HEK293 (cell line): ENCODE results near the gene SLC6A6.

ENCODE experiments used
- CTCF ChIA-PET: fragments of 350-600 bp; formaldehyde crosslinking; extraction: SDS; loops from one replicate; lab custom pipeline; 2021; ENCODE audit warnings: antibody characterized with exemption; lab: Yijun Ruan, JAX
- POLR2A ChIA-PET: fragments of 300-600 bp; formaldehyde crosslinking; extraction: SDS; loops from one replicate; lab custom pipeline; 2020; ENCODE audit warnings: antibody characterized with exemption, inconsistent platforms; lab: Yijun Ruan, JAX
- H3K27ac ChIP-seq: fragments of 200-500 bp; sonication (Bioruptor generic); 2 replicates; pipeline ENCODE4 v1.5.1; 2014; ENCODE audit warnings: low read depth, low read length, control low read depth, inconsistent platforms; ENCODE audit errors: extremely low read depth
- H3K36me3 ChIP-seq, 2 experiments: fragments of 200-500 bp in 1 of 2; sonication (Bioruptor generic) in 1 of 2; 1 replicate in 1 of 2; 2 replicates in 1 of 2; pipeline ENCODE4 v1.5.1; 2014 to 2017; ENCODE audit warnings: inconsistent platforms in 2 of 2, low read length in 2 of 2; ENCODE audit not compliant: control insufficient read depth in 2 of 2, insufficient read depth in 1 of 2
- H3K4me1 ChIP-seq: fragments of 200-500 bp; sonication (Bioruptor generic); 2 replicates; pipeline ENCODE4 v1.5.1; 2014; ENCODE audit warnings: mild to moderate bottlenecking, low read length, inconsistent platforms; ENCODE audit not compliant: control insufficient read depth, insufficient read depth
- H3K4me3 ChIP-seq: 2 replicates; pipeline ENCODE4 v1.5.1; 2011; ENCODE audit warnings: low read depth, mild to moderate bottlenecking, control low read depth, low read length, moderate library complexity
- H3K9me3 ChIP-seq: fragments of 200-500 bp; sonication (Bioruptor generic); 2 replicates; pipeline ENCODE4 v1.5.1; 2014; ENCODE audit warnings: low read depth, low read length, inconsistent platforms; ENCODE audit not compliant: control insufficient read depth, insufficient read depth
- CTCF ChIP-seq: fragments of 450-650 bp; formaldehyde crosslinking; IDR thresholded peaks from 2 replicates; pipeline ENCODE4 v1.5.1; 2016; ENCODE audit warnings: missing biosample characterization, missing genetic modification characterization
- GFI1B ChIP-seq: fragments of 450-650 bp; formaldehyde crosslinking; IDR thresholded peaks from 2 replicates; pipeline ENCODE4 v1.5.1; 2016; ENCODE audit warnings: missing biosample characterization, missing genetic modification characterization
- KLF16 ChIP-seq: fragments of 450-650 bp; formaldehyde crosslinking; IDR thresholded peaks from 2 replicates; pipeline ENCODE4 v1.5.1; 2017; ENCODE audit warnings: missing biosample characterization, missing genetic modification characterization
- MZF1 ChIP-seq: fragments of 450-650 bp; formaldehyde crosslinking; IDR thresholded peaks from 2 replicates; pipeline ENCODE4 v1.5.1; 2017; ENCODE audit warnings: missing biosample characterization, missing genetic modification characterization, borderline replicate concordance
- OSR2 ChIP-seq: fragments of 450-650 bp; formaldehyde crosslinking; IDR thresholded peaks from 2 replicates; pipeline ENCODE4 v1.5.1; 2016; ENCODE audit warnings: missing biosample characterization, missing genetic modification characterization
- OVOL3 ChIP-seq: fragments of 450-650 bp; formaldehyde crosslinking; IDR thresholded peaks from 2 replicates; pipeline ENCODE4 v1.5.1; 2016; ENCODE audit warnings: missing biosample characterization, missing genetic modification characterization
- REPIN1 ChIP-seq: fragments of 450-650 bp; formaldehyde crosslinking; IDR thresholded peaks from 2 replicates; pipeline ENCODE4 v1.5.1; 2017; ENCODE audit warnings: missing biosample characterization, missing genetic modification characterization, low read depth
- WT1 ChIP-seq: fragments of 450-650 bp; formaldehyde crosslinking; IDR thresholded peaks from 2 replicates; pipeline ENCODE4 v1.5.1; 2016; ENCODE audit warnings: missing biosample characterization, missing genetic modification characterization
- ZBTB17 ChIP-seq: fragments of 450-650 bp; formaldehyde crosslinking; IDR thresholded peaks from 2 replicates; pipeline ENCODE4 v1.5.1; 2016; ENCODE audit warnings: missing biosample characterization, missing genetic modification characterization
- ZBTB8A ChIP-seq: fragments of 450-650 bp; formaldehyde crosslinking; IDR thresholded peaks from 2 replicates; pipeline ENCODE4 v1.5.1; 2016; ENCODE audit warnings: missing biosample characterization, missing genetic modification characterization
- ZIC2 ChIP-seq: fragments of 450-650 bp; formaldehyde crosslinking; IDR thresholded peaks from 2 replicates; pipeline ENCODE4 v1.5.1; 2016; ENCODE audit warnings: missing biosample characterization, missing genetic modification characterization
- ZNF146 ChIP-seq: fragments of 450-650 bp; formaldehyde crosslinking; IDR thresholded peaks from 2 replicates; pipeline ENCODE4 v1.5.1; 2016; ENCODE audit warnings: missing biosample characterization, missing genetic modification characterization
- ZNF366 ChIP-seq: fragments of 450-650 bp; formaldehyde crosslinking; conservative IDR thresholded peaks from 2 replicates; pipeline ENCODE4 v1.5.1; 2016; ENCODE audit warnings: missing biosample characterization, missing genetic modification characterization
- TF ChIP-seq, protein P1 (sequence below): fragments of 450-650 bp; formaldehyde crosslinking; IDR thresholded peaks from 2 replicates; pipeline ENCODE4 v1.5.1; 2016; ENCODE audit warnings: missing biosample characterization, missing genetic modification characterization
- TF ChIP-seq, protein P2 (sequence below): fragments of 450-650 bp; formaldehyde crosslinking; IDR thresholded peaks from 2 replicates; pipeline ENCODE4 v1.5.1; 2016; ENCODE audit warnings: missing biosample characterization, missing genetic modification characterization
- TF ChIP-seq, protein P3 (sequence below): fragments of 450-650 bp; formaldehyde crosslinking; IDR thresholded peaks from 2 replicates; pipeline ENCODE4 v1.5.1; 2016; ENCODE audit warnings: missing biosample characterization, missing genetic modification characterization

Gene SLC6A6

DNA sequence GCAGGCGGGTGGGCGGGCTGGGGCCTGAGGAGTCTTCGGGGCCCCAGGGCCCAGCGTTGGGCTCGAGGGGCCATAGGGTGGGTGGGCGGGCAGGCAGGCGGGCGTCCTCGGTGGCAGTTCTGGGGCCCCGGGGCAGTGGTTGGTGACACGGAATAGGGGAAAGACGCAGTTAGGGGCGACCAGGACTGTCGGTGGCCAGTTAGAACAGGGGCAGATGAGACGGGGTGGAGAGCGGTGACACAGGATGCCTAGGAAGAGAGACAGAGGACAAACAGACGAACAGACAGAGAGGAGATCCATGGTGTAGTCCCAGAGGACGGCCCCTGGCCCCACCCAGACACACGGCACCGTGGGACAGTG is 101.3 kb downstream of the SLC6A6 start:
- no peaks in the 10 kb centered on the region for H3K4me1 ChIP-seq
- TF ChIP-seq REPIN1 (tag by site-specific recombination) = no peak
- TF ChIP-seq, protein P1, sequence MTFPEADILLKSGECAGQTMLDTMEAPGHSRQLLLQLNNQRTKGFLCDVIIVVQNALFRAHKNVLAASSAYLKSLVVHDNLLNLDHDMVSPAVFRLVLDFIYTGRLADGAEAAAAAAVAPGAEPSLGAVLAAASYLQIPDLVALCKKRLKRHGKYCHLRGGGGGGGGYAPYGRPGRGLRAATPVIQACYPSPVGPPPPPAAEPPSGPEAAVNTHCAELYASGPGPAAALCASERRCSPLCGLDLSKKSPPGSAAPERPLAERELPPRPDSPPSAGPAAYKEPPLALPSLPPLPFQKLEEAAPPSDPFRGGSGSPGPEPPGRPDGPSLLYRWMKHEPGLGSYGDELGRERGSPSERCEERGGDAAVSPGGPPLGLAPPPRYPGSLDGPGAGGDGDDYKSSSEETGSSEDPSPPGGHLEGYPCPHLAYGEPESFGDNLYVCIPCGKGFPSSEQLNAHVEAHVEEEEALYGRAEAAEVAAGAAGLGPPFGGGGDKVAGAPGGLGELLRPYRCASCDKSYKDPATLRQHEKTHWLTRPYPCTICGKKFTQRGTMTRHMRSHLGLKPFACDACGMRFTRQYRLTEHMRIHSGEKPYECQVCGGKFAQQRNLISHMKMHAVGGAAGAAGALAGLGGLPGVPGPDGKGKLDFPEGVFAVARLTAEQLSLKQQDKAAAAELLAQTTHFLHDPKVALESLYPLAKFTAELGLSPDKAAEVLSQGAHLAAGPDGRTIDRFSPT (tag by site-specific recombination) = no peak
- TF ChIP-seq, protein P2, sequence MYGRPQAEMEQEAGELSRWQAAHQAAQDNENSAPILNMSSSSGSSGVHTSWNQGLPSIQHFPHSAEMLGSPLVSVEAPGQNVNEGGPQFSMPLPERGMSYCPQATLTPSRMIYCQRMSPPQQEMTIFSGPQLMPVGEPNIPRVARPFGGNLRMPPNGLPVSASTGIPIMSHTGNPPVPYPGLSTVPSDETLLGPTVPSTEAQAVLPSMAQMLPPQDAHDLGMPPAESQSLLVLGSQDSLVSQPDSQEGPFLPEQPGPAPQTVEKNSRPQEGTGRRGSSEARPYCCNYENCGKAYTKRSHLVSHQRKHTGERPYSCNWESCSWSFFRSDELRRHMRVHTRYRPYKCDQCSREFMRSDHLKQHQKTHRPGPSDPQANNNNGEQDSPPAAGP (tag by site-specific recombination) = no peak
- TF ChIP-seq OVOL3 (tag by site-specific recombination) = no peak
- no peak for TF ChIP-seq ZBTB8A (tag by site-specific recombination)
- no peak for TF ChIP-seq GFI1B
- TF ChIP-seq MZF1 = no peak
- no peak for TF ChIP-seq WT1 (tag by site-specific recombination)
- TF ChIP-seq ZIC2 (tag by site-specific recombination) = no peak
- TF ChIP-seq ZNF366 (tag by site-specific recombination) = no peak
- no peak for TF ChIP-seq OSR2 (tag by site-specific recombination)
- H3K9me3 ChIP-seq = no peaks in the 10 kb centered on the region; the same call in 1 of the 2 replicates
- ChIA-PET CTCF (no interaction called here), POLR2A (no interaction called here)
- H3K36me3 ChIP-seq = no peaks in the 10 kb centered on the region
- H3K4me3 ChIP-seq = no peak overlapping the region
- no peak overlapping the region for H3K27ac ChIP-seq

DNA sequence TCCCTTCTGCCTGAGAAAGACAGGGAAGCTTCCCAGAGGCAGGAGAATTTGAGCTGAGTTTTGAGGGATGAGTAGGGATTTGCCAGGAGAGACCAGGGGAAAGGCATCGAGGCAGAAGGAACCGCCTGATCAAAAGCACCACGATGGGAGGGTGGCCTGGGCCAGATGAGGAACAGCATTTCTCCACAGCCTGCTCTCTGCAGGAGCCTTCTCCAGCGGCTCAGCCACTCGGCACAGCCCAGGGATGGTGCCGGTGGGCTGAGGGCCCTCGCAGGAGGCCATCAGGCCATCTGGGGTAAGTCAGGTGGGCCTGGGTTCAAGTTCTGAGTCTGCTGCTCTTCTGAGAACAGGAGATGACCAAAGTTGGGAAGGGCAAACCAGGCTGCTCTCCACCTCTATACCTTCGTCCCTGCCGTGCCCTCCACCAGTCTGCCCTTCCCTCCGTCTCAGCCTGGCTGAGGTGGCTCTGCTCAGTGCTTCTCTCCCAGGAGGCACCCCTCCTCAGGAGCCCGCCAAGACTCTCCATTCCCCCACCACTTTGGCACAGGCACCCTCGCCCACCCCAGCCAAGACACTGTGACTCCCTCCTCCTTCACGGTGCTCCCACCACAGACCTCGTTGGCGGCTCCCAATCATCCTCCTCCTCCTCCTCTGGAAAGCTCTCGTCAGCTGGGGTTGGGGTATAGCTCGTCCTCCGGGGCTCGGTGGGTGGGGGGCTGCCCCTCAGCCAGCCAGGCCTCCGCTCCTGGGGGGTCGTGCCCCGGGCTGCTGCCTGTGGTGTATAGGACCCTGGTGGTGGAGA is 102.8 kb downstream of the SLC6A6 start:
- TF ChIP-seq ZNF146 = no peak
- TF ChIP-seq KLF16 (tag by site-specific recombination) = no peak
- TF ChIP-seq, protein P3, sequence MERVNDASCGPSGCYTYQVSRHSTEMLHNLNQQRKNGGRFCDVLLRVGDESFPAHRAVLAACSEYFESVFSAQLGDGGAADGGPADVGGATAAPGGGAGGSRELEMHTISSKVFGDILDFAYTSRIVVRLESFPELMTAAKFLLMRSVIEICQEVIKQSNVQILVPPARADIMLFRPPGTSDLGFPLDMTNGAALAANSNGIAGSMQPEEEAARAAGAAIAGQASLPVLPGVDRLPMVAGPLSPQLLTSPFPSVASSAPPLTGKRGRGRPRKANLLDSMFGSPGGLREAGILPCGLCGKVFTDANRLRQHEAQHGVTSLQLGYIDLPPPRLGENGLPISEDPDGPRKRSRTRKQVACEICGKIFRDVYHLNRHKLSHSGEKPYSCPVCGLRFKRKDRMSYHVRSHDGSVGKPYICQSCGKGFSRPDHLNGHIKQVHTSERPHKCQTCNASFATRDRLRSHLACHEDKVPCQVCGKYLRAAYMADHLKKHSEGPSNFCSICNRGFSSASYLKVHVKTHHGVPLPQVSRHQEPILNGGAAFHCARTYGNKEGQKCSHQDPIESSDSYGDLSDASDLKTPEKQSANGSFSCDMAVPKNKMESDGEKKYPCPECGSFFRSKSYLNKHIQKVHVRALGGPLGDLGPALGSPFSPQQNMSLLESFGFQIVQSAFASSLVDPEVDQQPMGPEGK = no peak
- no peak for TF ChIP-seq ZBTB17 (tag by site-specific recombination)
- no peak for TF ChIP-seq CTCF
- TF ChIP-seq, all 188 proteins: peak for 0
- Histone ChIP-seq H3K4me3 (no peak overlapping the region), H3K36me3 (no peaks in the 10 kb centered on the region), H3K27ac (no peak overlapping the region), H3K4me1 (no peaks in the 10 kb centered on the region), H3K9me3 (no peaks in the 10 kb centered on the region; the same call in 1 of the 2 replicates)
- ChIA-PET CTCF (interaction anchor here (0.7 kb wide), 1 partner anchor 244 kb away, joined by 3 read pairs; no protein-coding TSS in a partner anchor), POLR2A (interaction anchor here (0.5 kb wide), 1 partner anchor 14 kb away, joined by 3 read pairs; no protein-coding TSS in a partner anchor)
